GM19351 (cell line): Measurements from ENCODE around the gene LRRC15.
A peak's percentile ranks its signal among the peaks of the same experiment; 100 is the strongest.

Source experiments
- ATAC-seq: cut with Tn5 transposase; IDR thresholded peaks from one replicate; pipeline ENCODE4 v1.9.1; 2021; ENCODE audit warnings: mild to moderate bottlenecking, moderate library complexity; ENCODE audit not compliant: unreplicated experiment

LRRC15 gene

GRCh38 chr3:194320744-194321243 is 48.7 kb downstream of the LRRC15 start:
- ATAC-seq: no peak

- no peak for ATAC-seq
These were observed 49.4 kb downstream of the LRRC15 start for GRCh38 chr3:194320100-194320499.

DNA sequence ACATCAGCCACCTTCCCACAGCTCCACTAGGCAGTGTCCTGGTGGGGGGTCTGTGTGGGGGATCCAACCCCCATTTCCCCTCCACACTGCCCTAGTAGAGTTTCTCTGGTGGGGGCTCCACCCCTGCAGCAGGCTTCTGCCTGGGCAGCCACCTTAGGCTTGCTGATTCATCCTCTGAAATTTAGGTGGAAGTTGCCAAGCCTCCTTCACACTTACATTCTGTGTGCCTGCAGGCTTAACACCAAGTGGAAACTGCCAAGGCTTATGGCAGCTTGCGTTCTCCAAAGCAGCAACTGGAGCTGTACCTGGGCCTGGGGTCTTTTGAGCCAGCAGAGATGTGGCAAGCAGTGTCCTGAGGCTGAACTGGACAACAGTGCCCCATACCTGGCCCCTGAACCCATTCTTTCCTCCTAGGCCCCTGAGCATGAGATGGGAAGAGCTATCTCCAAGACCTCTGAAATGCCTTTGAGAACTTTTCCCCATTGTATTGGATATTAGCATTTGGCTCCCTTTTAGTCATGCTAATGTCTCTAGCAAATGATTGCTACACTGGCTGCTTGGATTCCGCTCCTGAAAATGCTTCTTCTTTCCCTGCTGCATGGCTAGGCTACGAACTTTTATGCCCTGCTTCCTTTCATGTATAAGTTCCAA is 50.9 kb downstream of the LRRC15 start:
- ATAC-seq: no peak

DNA sequence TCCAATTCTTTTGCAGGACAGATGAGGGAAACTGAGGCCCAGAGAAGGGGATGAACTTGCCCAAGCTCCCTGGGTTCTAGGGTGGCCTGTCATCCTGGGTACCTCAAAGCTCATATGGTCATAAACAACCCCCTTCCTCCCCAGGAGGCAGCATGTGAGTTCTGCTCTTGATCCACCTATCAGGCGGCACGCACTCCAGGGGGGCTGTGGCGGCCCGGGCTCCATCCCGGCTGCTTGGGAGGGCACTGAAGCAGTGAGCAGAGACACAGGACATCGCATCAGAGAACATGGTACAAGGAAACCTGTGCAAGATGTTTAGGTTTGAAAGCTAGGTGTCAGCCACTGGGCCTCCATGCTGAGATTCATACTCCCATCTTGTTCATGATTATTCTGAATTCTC is 52.6 kb downstream of the LRRC15 start:
- ATAC-seq: no peak

- ATAC-seq: peak; percentile 34
These were observed 53.6 kb downstream of the LRRC15 start for GRCh38 chr3:194315965-194316361.

DNA sequence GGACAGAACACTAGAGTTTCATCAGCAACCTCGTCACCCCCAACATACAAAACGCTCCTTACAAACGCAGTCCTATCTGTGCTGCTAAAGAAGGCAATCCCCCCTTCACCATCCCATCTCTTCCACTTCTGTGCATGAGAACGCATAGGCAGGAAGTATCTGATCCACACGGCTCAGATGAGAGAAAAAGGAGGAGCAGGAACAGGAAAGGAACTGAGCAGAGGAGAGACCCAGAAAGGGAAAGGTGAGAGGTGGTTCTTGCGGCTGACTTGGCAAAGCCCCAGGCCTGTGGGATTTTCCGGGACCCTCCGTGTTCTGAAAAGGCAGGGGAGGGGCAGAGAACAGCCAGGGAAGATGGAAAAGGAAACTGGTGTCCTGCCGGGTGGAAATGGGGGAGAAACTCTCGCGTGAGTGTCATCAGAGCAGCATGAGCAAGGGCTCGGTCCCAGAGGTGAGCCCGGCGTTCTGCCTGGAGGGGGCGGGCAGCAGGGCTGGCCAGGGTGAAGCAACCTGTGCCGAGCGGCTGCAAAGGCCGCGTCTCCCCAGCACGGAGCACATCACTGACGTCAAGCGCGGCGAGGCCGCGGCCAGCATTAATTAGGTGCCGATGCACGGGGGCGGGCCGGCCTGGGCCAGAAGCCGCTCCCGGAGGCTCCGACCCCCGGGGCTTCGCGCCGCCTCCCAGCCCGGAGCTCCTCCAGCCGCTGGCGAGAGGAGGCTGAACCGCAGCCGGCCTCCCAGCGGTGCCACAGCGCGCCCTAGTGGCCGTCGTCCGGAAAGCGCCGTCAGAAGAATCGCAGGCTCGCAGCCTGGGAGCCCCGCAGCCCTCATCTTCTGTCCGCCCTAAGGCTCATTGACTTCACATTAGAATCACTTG is 54.2 kb downstream of the LRRC15 start:
- ATAC-seq: peak; percentile 86

GRCh38 chr3:194314388-194315068 is 55.0 kb downstream of the LRRC15 start:
- ATAC-seq: no peak

GRCh38 chr3:194313560-194314387 is 55.8 kb downstream of the LRRC15 start:
- no peak for ATAC-seq

DNA sequence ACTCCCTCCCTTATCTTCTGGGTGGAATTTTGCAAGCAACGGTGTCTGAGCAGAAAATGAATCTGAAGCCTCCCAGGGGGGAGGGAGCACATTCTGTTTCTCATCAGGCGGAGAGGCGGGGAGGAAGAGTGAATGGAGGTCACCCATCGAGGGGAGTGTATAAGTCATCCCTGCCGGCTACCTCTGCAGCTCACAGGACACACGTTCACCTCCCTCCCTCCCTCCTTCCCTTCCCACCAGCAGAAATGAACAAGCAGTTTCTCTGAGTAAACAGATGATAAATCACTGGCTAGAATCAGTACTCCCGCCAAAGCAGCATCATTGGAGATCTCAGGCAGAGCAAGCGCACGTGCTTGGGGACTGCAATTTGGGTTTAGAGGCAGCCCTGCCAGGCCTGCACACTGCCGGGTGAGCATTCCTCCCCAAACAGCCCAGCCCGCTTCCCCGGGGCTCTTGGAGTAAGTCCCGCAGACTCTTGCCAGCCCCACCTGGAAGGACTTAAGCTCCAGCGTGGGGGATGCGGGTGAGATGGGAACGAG is 56.7 kb downstream of the LRRC15 start:
- no peak for ATAC-seq

DNA sequence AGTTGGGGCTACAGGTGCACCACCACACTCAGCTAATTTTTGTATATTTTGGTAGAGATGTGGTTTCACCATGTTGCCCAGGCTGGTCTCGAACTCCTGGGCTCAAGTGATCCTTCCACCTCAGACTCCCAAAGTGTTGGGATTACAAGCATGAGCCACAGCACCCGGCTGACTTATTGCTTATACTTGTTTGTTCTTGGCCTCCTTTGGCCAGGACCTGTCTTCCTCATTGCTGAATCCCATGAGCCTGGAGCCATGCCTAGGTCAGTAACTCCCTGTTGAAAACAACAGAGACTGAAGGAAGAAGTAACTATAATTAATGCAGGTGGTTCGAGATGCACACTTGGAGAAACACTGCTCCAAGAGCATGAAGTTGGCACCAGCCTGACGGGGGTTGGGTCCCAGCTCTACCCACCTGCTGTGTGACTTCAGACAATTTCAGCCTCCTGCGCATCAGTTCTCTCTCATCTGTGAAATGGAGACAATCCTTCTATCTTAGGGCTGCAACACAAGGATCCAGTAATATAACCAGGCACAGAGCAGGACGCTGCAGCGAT is 57.3 kb downstream of the LRRC15 start:
- no peak for ATAC-seq

DNA sequence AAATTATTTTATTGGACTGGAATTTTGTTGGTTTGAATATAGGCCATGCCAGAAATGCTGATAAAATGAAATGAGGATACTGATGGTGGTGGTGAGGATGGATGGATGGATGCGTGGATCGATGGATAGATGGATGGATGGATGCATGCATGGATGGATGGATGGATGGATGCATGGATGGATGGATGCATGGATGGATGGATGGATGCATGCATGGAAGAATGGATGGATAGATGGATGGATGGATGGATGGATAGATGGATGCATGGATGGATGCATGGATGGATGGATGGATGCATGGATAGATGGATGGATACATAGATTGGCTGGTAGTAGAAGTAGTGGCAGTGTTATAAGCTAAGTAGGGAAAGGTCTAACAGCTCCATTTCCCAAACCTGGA is 58.5 kb downstream of the LRRC15 start:
- no peak for ATAC-seq

GRCh38 chr3:194310060-194310835 is 59.3 kb downstream of the LRRC15 start:
- ATAC-seq: no peak

DNA sequence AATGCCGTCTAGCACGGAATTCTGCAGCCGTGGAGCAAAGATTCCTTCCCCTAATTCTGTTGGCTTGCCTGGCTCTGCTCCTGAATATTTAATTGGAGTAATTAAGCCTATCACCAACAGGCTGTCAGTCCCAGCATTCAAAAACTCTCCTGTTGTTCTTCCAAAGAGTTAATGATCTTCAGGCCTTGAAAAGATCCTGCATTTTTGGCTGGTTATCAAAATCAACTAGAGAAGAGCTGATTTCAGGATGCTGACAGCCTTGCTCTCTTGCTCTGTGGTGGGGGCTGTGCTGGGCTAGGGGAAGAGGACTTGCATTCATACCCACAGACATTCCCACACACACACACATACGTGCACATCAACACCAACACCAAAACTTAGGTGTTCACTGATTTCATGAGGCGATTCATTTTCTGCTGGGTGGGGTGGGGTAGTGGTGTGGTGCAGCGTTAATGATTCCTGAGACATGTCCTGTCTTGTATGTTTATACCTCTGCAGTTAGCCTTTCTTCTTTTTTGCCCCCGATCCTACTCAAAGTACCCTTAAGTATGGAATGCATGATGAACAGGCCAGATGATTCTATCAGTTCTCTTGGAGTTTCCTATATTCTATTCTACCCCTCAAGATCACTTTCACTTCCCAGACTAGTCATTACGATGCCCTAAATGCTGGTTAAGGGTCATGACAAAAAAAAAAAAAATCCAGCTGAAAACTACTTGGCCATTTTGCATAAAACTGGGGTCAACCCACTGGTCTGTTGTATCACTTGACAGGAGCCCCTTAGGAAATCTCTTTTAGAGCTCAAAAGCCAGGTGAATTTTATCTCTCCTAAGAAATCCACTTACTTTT is 60.7 kb downstream of the LRRC15 start:
- ATAC-seq: no peak

DNA sequence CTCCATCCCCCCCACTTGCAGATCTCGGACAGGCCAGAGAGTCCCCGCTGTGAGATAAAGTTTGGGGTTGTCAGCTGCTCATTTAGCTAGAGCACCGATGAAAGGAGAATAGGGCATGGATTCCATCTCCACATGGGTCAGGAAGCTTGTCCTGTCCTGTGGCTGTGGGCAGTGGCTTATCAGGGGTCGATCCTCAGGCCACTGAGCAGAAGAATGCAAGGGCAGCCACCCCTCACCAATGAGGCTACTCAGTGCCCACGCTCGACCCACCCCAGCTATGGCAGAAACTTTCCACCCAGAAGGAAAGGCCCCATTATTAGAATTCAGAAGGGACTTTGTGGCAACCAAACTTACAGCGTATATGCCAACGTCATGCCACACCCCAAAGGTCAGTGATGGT is 61.7 kb downstream of the LRRC15 start:
- no peak for ATAC-seq

DNA sequence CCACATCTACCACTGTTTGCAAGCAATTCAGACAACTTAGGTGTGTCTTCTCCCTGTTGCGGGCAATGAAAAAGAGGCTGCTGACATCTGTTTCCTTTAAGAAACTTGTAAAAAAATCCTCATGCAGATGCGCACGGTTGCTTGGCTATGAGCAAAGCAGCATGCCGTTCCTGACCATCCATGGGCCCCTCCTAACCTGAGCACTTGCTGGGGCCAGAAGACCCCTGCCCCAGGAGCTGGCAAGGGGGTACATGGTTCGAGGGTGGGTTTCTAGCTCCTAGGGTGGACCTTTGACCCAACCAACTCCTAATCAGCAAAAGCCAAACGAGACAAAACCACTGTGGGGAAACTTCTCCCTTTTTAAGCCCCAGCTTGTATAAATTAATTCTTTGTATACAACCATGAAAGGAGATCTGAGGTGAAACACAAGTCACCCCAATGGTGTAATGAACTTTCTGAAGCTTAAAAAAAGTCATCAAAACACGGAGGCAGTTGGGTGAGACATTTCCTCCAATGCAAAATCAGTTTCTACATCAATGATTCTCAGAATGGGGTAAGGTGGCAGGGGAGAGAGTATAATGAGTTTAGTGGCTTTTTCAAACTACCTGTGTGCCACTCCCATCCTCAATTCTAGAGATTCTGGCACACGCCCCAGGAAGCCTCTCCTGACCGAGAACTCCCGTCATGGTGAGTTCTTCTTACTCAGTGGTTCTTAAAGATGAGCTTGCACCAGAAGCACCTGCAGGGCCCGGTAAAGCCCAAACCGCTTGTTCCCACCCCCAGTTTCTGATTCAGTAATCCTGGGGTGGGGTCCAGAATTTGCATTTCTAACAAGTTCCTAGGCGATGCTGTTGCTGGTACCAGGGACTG is 62.5 kb downstream of the LRRC15 start:
- ATAC-seq: peak; percentile 56

- peak; percentile 17 for ATAC-seq
These were observed 63.3 kb downstream of the LRRC15 start for GRCh38 chr3:194306109-194306686.
